Measurements from ENCODE around the gene NONO.

- no peak for TF ChIP-seq CTCF (IDR thresholded peaks at IDR 0.05)
- no peak for TF ChIP-seq POLR2A (IDR thresholded peaks at IDR 0.05)
- no peak for TF ChIP-seq POLR2AphosphoS5 (IDR thresholded peaks at IDR 0.05)
Observed at GRCh38 chrX:71239781-71240180, 43.7 kb upstream of the NONO start.
